ENCODE data around the gene B4GALNT4. TPM values are rescaled to one million over a fixed set of nuclear protein-coding genes. Genes with fewer than 3 reads are reported as not detected.

The B4GALNT4 gene
- total RNA-seq, 1 experiment from 2014 or later, result 88.0 TPM

DNA sequence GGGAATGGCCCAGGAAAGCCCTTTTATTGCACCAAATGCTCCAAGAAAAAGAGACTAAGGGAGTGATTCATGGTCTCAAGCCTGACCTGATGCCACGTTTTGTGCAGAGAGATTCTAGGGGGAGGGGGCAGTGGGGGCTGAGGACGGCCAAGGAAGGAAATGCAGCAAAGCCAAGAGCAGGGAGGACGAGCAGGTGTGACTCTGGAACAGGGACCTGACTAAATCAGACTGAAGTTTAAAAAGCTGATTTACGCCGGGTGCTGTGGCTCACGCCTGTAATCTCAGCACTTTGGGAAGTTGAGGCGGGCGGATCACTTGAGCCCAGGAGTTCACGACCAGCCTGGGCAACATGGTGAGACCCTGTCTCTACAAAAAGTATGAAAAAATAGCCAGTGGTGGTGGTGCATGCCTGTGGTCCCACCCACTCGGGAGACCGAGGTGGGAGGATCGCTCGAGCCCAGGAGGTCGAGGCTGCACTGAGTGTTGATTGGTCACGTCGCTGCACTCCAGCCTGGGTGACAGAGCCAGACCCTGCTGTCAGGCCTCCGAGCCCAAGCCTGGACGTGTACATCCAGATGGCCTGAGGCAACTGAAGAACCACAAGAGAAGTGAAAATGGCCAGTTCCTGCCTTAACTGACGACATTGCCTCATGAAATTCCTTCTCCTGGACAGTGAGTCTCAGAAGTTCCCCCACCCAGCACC is 37.8 kb upstream of the B4GALNT4 start:
- Mint-ChIP-seq H3K27me3 (ENCODE audit: low read depth) (peaks cover 10% of the 10 kb centered on the region), H3K27ac (no peak overlapping the region), H3K9me3 (peaks cover 30% of the 10 kb centered on the region), H3K4me1 (peaks cover 54% of the 10 kb centered on the region), H3K36me3 (peaks cover 30% of the 10 kb centered on the region), H3K4me3 (no peak overlapping the region)
- ATAC-seq, result no peak
- TF ChIP-seq ZNF396 (CRISPR knock-in tag; IDR thresholded peaks at IDR 0.05; ENCODE audit: borderline replicate concordance), result no peak
- TF ChIP-seq TEAD1 (CRISPR knock-in tag; IDR thresholded peaks at IDR 0.05), result no peak
- no peak for TF ChIP-seq SMAD3 (CRISPR knock-in tag; IDR thresholded peaks at IDR 0.05; ENCODE audit: borderline replicate concordance)
- TF ChIP-seq, protein P1, sequence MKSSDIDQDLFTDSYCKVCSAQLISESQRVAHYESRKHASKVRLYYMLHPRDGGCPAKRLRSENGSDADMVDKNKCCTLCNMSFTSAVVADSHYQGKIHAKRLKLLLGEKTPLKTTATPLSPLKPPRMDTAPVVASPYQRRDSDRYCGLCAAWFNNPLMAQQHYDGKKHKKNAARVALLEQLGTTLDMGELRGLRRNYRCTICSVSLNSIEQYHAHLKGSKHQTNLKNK (CRISPR knock-in tag; IDR thresholded peaks at IDR 0.05), result no peak
- TF ChIP-seq, protein P2, sequence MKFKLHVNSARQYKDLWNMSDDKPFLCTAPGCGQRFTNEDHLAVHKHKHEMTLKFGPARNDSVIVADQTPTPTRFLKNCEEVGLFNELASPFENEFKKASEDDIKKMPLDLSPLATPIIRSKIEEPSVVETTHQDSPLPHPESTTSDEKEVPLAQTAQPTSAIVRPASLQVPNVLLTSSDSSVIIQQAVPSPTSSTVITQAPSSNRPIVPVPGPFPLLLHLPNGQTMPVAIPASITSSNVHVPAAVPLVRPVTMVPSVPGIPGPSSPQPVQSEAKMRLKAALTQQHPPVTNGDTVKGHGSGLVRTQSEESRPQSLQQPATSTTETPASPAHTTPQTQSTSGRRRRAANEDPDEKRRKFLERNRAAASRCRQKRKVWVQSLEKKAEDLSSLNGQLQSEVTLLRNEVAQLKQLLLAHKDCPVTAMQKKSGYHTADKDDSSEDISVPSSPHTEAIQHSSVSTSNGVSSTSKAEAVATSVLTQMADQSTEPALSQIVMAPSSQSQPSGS (CRISPR knock-in tag; IDR thresholded peaks at IDR 0.05; ENCODE audit: borderline replicate concordance, low read depth), result no peak
- TF ChIP-seq ZNF281 (CRISPR knock-in tag; IDR thresholded peaks at IDR 0.05), result no peak
- TF ChIP-seq ATF1 (CRISPR knock-in tag; IDR thresholded peaks at IDR 0.05), result no peak
- TF ChIP-seq, protein P3, sequence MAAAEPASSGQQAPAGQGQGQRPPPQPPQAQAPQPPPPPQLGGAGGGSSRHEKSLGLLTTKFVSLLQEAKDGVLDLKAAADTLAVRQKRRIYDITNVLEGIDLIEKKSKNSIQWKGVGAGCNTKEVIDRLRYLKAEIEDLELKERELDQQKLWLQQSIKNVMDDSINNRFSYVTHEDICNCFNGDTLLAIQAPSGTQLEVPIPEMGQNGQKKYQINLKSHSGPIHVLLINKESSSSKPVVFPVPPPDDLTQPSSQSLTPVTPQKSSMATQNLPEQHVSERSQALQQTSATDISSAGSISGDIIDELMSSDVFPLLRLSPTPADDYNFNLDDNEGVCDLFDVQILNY (CRISPR knock-in tag; IDR thresholded peaks at IDR 0.05), result no peak
- TF ChIP-seq ZSCAN18 (CRISPR knock-in tag; IDR thresholded peaks at IDR 0.05), result no peak
- no peak for TF ChIP-seq MYBL2 (CRISPR knock-in tag; IDR thresholded peaks at IDR 0.05)
- no peak for TF ChIP-seq FOXP4 (CRISPR knock-in tag; IDR thresholded peaks at IDR 0.05)
- no peak for TF ChIP-seq AFF4 (CRISPR knock-in tag; IDR thresholded peaks at IDR 0.05; ENCODE audit: borderline replicate concordance)
- no peak for TF ChIP-seq MLX (CRISPR knock-in tag; IDR thresholded peaks at IDR 0.05)
- no peak for TF ChIP-seq SOX15 (CRISPR knock-in tag; IDR thresholded peaks at IDR 0.05)
- TF ChIP-seq NFYB (CRISPR knock-in tag; conservative IDR thresholded peaks at IDR 0.05; ENCODE audit: low read depth), result no peak
- DNase-seq (ENCODE audit: low spot score), result no peak
- POLR2A ChIA-PET, result interaction anchor here (1.4 kb wide), 1 partner anchor 11 kb away, joined by 3 read pairs; the partner anchor contains the start of gene IFITM3
- CTCF ChIA-PET, result interaction anchor here (0.6 kb wide), 1 partner anchor 102 kb away, joined by 3 read pairs; no protein-coding TSS in a partner anchor

Data from WTC11 (cell line).